HepG2 (cell line): ENCODE results near the gene OXLD1. TPM values are rescaled to one million over a fixed set of nuclear protein-coding genes. Genes with fewer than 3 reads are reported as not detected.
"Not testable (repeated sequence)": the region's sequence is repeated elsewhere in the genome, so short reads cannot be mapped to it uniquely, and the experiment has no call there.

Experiments
- BCL3 ChIP-seq: sonication (generic); formaldehyde crosslinking; IDR thresholded peaks from 2 replicates; pipeline ENCODE4 v1.5.1; 2020; ENCODE audit warnings: mild to moderate bottlenecking, missing genetic modification reagents, moderate library complexity
- GABPA ChIP-seq, 2 experiments: IDR thresholded peaks; 2 replicates each; pipeline ENCODE4 v1.6.1; 2011 to 2016; ENCODE audit warnings: low read depth in 2 of 2, low read length in 1 of 2, missing biosample characterization in 1 of 2, missing genetic modification characterization in 1 of 2
- HMGXB4 ChIP-seq, 2 experiments: sonication (generic) in 1 of 2; formaldehyde crosslinking in 1 of 2; IDR thresholded peaks; 2 replicates each; pipeline versions ENCODE4 v1.4.0 to v1.6.1; 2018 to 2020; ENCODE audit warnings: missing genetic modification reagents in 2 of 2, borderline replicate concordance in 1 of 2, low read depth in 1 of 2, mild to moderate bottlenecking in 1 of 2, missing biosample characterization in 1 of 2
- KAT7 ChIP-seq: IDR thresholded peaks from 2 replicates; pipeline ENCODE4 v1.6.1; 2018; ENCODE audit warnings: borderline replicate concordance, missing compliant biosample characterization
- RAD21 ChIP-seq: fragments of 450-650 bp; formaldehyde crosslinking; IDR thresholded peaks from 2 replicates; pipeline ENCODE4 v1.5.0; 2020; ENCODE audit warnings: mild to moderate bottlenecking
- SSRP1 ChIP-seq: IDR thresholded peaks from 2 replicates; pipeline ENCODE4 v1.6.1; 2016; ENCODE audit warnings: control low read depth
- STAG1 ChIP-seq: sonication (generic); formaldehyde crosslinking; IDR thresholded peaks from 2 replicates; pipeline ENCODE4 v1.4.0; 2020; ENCODE audit warnings: missing genetic modification reagents
- ZBTB38 ChIP-seq: sonication (generic); formaldehyde crosslinking; IDR thresholded peaks from 2 replicates; pipeline ENCODE4 v1.5.1; 2020; ENCODE audit warnings: mild to moderate bottlenecking, missing genetic modification reagents
- ZGPAT ChIP-seq: IDR thresholded peaks from 2 replicates; pipeline ENCODE4 v1.6.1; 2016; ENCODE audit warnings: mild to moderate bottlenecking
- ZNF574 ChIP-seq: sonication (generic); formaldehyde crosslinking; IDR thresholded peaks from 2 replicates; pipeline ENCODE4 v1.4.0; 2020; ENCODE audit warnings: missing genetic modification reagents
- ZNF598 ChIP-seq: sonication (generic); formaldehyde crosslinking; IDR thresholded peaks from 2 replicates; pipeline ENCODE4 v1.5.1; 2020; ENCODE audit warnings: mild to moderate bottlenecking, missing genetic modification reagents, borderline replicate concordance
- ZNF687 ChIP-seq: sonication (generic); formaldehyde crosslinking; IDR thresholded peaks from 2 replicates; pipeline ENCODE4 v1.5.1; 2020; ENCODE audit warnings: mild to moderate bottlenecking, missing genetic modification reagents, moderate library complexity
- ZNF784 ChIP-seq: sonication (generic); formaldehyde crosslinking; IDR thresholded peaks from 2 replicates; pipeline ENCODE4 v1.5.1; 2020; ENCODE audit warnings: missing genetic modification reagents, mild to moderate bottlenecking, borderline replicate concordance
- ZNF792 ChIP-seq: IDR thresholded peaks from 2 replicates; pipeline ENCODE4 v1.6.1; 2016
- polyA plus RNA-seq, 8 experiments: library from polyadenylated mRNA; depleted of rRNA in 3 of 8; stranded (reverse) in 7 of 8; unstranded in 1 of 8; fragments of >200 nt; fragmentation: Illumina TruSeq in 4 of 8; extraction: Trizol in 4 of 8; gene quantifications; 2 replicates each; pipeline versions ENCODE4 v1.2.1 to v1.2.3, GENCODE V29; 2011 to 2016; ENCODE audit warnings: low read depth in 4 of 8, missing spikeins in 1 of 8, mixed read lengths in 1 of 8; ENCODE audit not compliant: insufficient read depth in 1 of 8
- total RNA-seq, 5 experiments: library from RNA; depleted of rRNA; stranded (reverse); fragments of >200 nt; fragmentation: Illumina TruSeq; extraction: Trizol; gene quantifications; 2 replicates each; pipeline ENCODE4 v1.2.3, GENCODE V29; 2016; ENCODE audit warnings: low read depth in 1 of 5

OXLD1 gene
- total and polyA plus RNA-seq, 2 of the 13 experiments (the other 11 are each of a cell fraction or from before 2014, with no cell fraction given) = 27.1 to 37.5 TPM

- TF ChIP-seq ZNF574 (CRISPR knock-in tag) (peak; percentile 41; the same call in 1 of the 2 replicates), ZNF792 (CRISPR knock-in tag) (0 out of 2 replicates have a peak, but pooled peaks have one; percentile 33), RAD21 (CRISPR knock-in tag) (peak; percentile 67), ZGPAT (peak; percentile 55; the same call in 1 of the 2 replicates), STAG1 (CRISPR knock-in tag) (peak; percentile 72), ZNF687 (CRISPR knock-in tag) (0 out of 2 replicates have a peak, but pooled peaks have one; percentile 8), SSRP1 (CRISPR knock-in tag) (0 out of 2 replicates have a peak, but pooled peaks have one; percentile 72), ZNF784 (CRISPR knock-in tag) (0 out of 2 replicates have a peak, but pooled peaks have one; percentile 22), ZNF598 (CRISPR knock-in tag) (0 out of 2 replicates have a peak, but pooled peaks have one; percentile 71), BCL3 (CRISPR knock-in tag) (0 out of 2 replicates have a peak, but pooled peaks have one; percentile 24), KAT7 (CRISPR knock-in tag) (peak; percentile 37; the same call in 1 of the 2 replicates), ZBTB38 (CRISPR knock-in tag) (peak; percentile 45; the same call in 1 of the 2 replicates), HMGXB4 (CRISPR knock-in tag; IDR thresholded peaks at IDR 0.05; ENCODE audit: borderline replicate concordance in 1 of 2, low read depth in 1 of 2) (peak in 1 of 2 experiments; percentile 60; a peak in 1 of 4 replicates), GABPA (IDR thresholded peaks at IDR 0.05; ENCODE audit: low read depth, low read length) (0 out of 2 replicates have a peak, but pooled peaks have one; percentile 7)
- TF ChIP-seq GABPA (CRISPR knock-in tag; IDR thresholded peaks at IDR 0.05; ENCODE audit: low read depth) = not testable (repeated sequence)
Measured at GRCh38 chr17:81675515-81676221, 9.3 kb upstream of the OXLD1 start (continued).
